SH-SY5Y (cell line): ENCODE measurements around the gene VASP.

Experiments
- GATA2 ChIP-seq: IDR thresholded peaks from 2 replicates; pipeline ENCODE4 v1.6.1; 2011; ENCODE audit warnings: mild to moderate bottlenecking, low read depth, low read length
- GATA3 ChIP-seq: IDR thresholded peaks from 2 replicates; pipeline ENCODE4 v1.6.1; 2011; ENCODE audit warnings: low read depth, mild to moderate bottlenecking, low read length, moderate library complexity

DNA sequence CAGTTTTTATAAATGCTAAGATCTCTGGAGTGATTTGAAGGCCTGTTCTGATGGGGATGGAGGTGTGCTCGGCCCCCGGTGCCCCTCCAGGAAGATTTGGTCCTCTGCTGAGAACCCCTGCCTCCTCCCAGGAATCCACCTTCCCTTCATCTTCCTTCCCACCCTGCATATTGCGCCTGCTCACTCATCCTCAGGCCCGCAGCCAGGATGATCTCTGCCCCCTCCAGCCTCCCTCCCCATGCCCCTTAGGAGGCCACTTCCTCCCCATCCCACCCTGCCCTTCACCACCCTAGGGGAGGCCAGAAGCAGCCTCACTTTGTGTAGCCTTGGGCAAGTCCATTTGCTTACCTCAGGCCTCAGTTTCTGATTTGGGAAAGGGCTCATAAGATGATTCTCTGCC, 19.7 kb downstream of the VASP start:
- TF ChIP-seq GATA3 (no peak), GATA2 (no peak)
